B cell (primary cell): ENCODE measurements around the gene PCDHGC3. TPM values are rescaled to one million over a fixed set of nuclear protein-coding genes. Genes with fewer than 3 reads are reported as not detected.

Experiments
- ATAC-seq: fragments of 200-7000 bp; cut with Tn5 transposase; one replicate; pipeline ENCODE4 v1.10.0; 2021; ENCODE audit warnings: low read depth, mild to moderate bottlenecking, moderate number of reproducible peaks, moderate library complexity
- CTCF ChIA-PET: fragments of 350-600 bp; sonication (Branson Sonifier 250); formaldehyde crosslinking; loops from one replicate; lab custom pipeline; 2021; ENCODE audit warnings: antibody characterized with exemption, inconsistent platforms; lab: Charles Lee
- POLR2A ChIA-PET: fragments of 350-600 bp; sonication (Branson Sonifier 250); formaldehyde crosslinking; loops from one replicate; lab custom pipeline; 2021; ENCODE audit warnings: antibody characterized with exemption; lab: Charles Lee
- DNase-seq: peaks from one replicate; pipeline ENCODE4 v3.0.0; 2013
- H2AFZ ChIP-seq: 2 replicates; pipeline ENCODE4 v1.6.1; 2012; ENCODE audit warnings: mild to moderate bottlenecking, low read depth, low read length; ENCODE audit not compliant: insufficient read depth, poor library complexity, severe bottlenecking
- H3K27ac ChIP-seq, 2 donors: 1 replicate in 1 of 2; 2 replicates in 1 of 2; pipeline ENCODE4 v1.5.1; 2012 to 2013; ENCODE audit warnings: low read length in 2 of 2, mild to moderate bottlenecking in 2 of 2, moderate library complexity in 1 of 2
- H3K27me3 ChIP-seq, 4 experiments: fragments of 200-600 bp in 1 of 4; sonication (generic) in 1 of 4; replicated peaks in 1 of 4; 1 replicate in 2 of 4; 2 replicates in 2 of 4; pipeline versions ENCODE4 v1.6.1 to v1.7.0; 2013 to 2016; ENCODE audit warnings: low read length in 3 of 4, mild to moderate bottlenecking in 2 of 4, mixed read lengths in 1 of 4, moderate library complexity in 1 of 4; ENCODE audit not compliant: insufficient read depth in 4 of 4, control insufficient read depth in 3 of 4; ENCODE audit errors: control extremely low read depth in 1 of 4
- H3K36me3 ChIP-seq, 2 experiments: replicated peaks in 1 of 2; 1 replicate in 1 of 2; 2 replicates in 1 of 2; pipeline versions ENCODE4 v1.6.1 to v1.7.1; 2013; ENCODE audit warnings: low read length in 1 of 2; ENCODE audit not compliant: insufficient read depth in 2 of 2, control insufficient read depth in 1 of 2; ENCODE audit errors: control extremely low read depth in 1 of 2, extremely low read depth in 1 of 2
- H3K4me1 ChIP-seq, 2 donors: fragments of 200-600 bp in 1 of 2; sonication (generic) in 1 of 2; 1 replicate in 1 of 2; 2 replicates in 1 of 2; pipeline versions ENCODE4 v1.5.1 to v1.6.1; 2013 to 2017; ENCODE audit warnings: low read length in 2 of 2; ENCODE audit not compliant: control insufficient read depth in 2 of 2, insufficient read depth in 2 of 2
- H3K4me2 ChIP-seq: replicated peaks from 2 replicates; pipeline ENCODE3; 2012; ENCODE audit warnings: mild to moderate bottlenecking, low read depth, low read length; ENCODE audit not compliant: poor library complexity, severe bottlenecking
- H3K4me3 ChIP-seq, 5 experiments: fragments of 200-600 bp in 1 of 5; sonication (generic) in 1 of 5; 1 replicate in 3 of 5; 2 replicates in 2 of 5; pipeline versions ENCODE4 v1.5.1 to v1.7.0; 2011 to 2016; ENCODE audit warnings: low read length in 4 of 5, mild to moderate bottlenecking in 4 of 5, low read depth in 2 of 5, control low read depth in 1 of 5, moderate library complexity in 1 of 5; ENCODE audit not compliant: insufficient read depth in 1 of 5; ENCODE audit errors: control extremely low read depth in 1 of 5, extremely low read depth in 1 of 5
- H3K79me2 ChIP-seq: fragments of 200-600 bp; sonication (generic); one replicate; pipeline ENCODE4 v1.6.0; 2016; ENCODE audit warnings: low read length; ENCODE audit not compliant: control insufficient read depth, insufficient read depth
- H3K9ac ChIP-seq: fragments of 200-600 bp; sonication (generic); 2 replicates; pipeline ENCODE4 v1.6.1; 2017; ENCODE audit warnings: mild to moderate bottlenecking, low read length, moderate library complexity
- H3K9me3 ChIP-seq, 3 donors: one replicate each; pipeline versions ENCODE4 v1.6.1 to v1.7.1; 2013; ENCODE audit warnings: low read length in 2 of 3; ENCODE audit not compliant: control insufficient read depth in 2 of 3, insufficient read depth in 1 of 3; ENCODE audit errors: control extremely low read depth in 1 of 3
- H4K20me1 ChIP-seq: 2 replicates; pipeline ENCODE4 v1.6.0; 2012; ENCODE audit warnings: mild to moderate bottlenecking, low read length; ENCODE audit not compliant: insufficient read depth, control insufficient read depth, poor library complexity, severe bottlenecking
- H3K27ac Mint-ChIP-seq: one replicate; pipeline ENCODE4 v1.8.0; 2021; ENCODE audit warnings: mixed read lengths
- H3K27me3 Mint-ChIP-seq: one replicate; pipeline ENCODE4 v1.8.0; 2021; ENCODE audit warnings: mixed read lengths
- H3K4me1 Mint-ChIP-seq: one replicate; pipeline ENCODE4 v1.8.0; 2021; ENCODE audit warnings: mixed read lengths
- H3K4me3 Mint-ChIP-seq: one replicate; pipeline ENCODE4 v1.8.0; 2021; ENCODE audit warnings: mixed read lengths
- H3K9me3 Mint-ChIP-seq: one replicate; pipeline ENCODE4 v1.8.0; 2022; ENCODE audit warnings: mixed read lengths; ENCODE audit not compliant: insufficient read depth
- CTCF ChIP-seq: fragments of 200-600 bp; IDR thresholded peaks from one replicate; pipeline ENCODE4 v1.8.0; 2022; ENCODE audit warnings: antibody characterized with exemption, mild to moderate bottlenecking
- EZH2 ChIP-seq: IDR thresholded peaks from 2 replicates; pipeline ENCODE4 v1.6.1; 2012; ENCODE audit warnings: borderline replicate concordance, low read depth, mild to moderate bottlenecking, moderate library complexity, low read length; ENCODE audit not compliant: insufficient read depth, poor library complexity, severe bottlenecking
- WGBS: methylation state at CpG from one replicate; pipeline ENCODE4 v1.1.5; 2013; ENCODE audit warnings: missing lambda C conversion rate; ENCODE audit not compliant: insufficient coverage; 5-methylcytosine and 5-hydroxymethylcytosine counted together
- intact Hi-C: fragments of 100-400 bp; cut with micrococcal nuclease; formaldehyde crosslinking; loops from one replicate; pipeline ENCODE4 v1.10.0; 2022
- polyA plus RNA-seq: library from polyadenylated mRNA; depleted of rRNA; stranded (reverse); fragments of >200 nt; gene quantifications from 2 replicates; pipeline ENCODE4 v1.2.3, GENCODE V29; 2012
- total RNA-seq, 2 donors: library from RNA; stranded (reverse); fragments of 120-200 nt in 1 of 2; gene quantifications; 1 replicate in 1 of 2; 2 replicates in 1 of 2; pipeline versions ENCODE4 v1.2.3 to v1.2.4, GENCODE V29; 2013 to 2022

PCDHGC3 gene
- total and polyA plus RNA-seq, 2 donors (not counting 1 experiment from before 2014, with no cell fraction given) = 0.88 to 2.0 TPM

- Histone ChIP-seq H3K9me3 (peaks cover 0 to 28% (median 0%) of the 10 kb centered on the region in 3 donors), H4K20me1 (no peaks in the 10 kb centered on the region), H3K4me3 (no peak overlapping the region), H3K27ac (no peak overlapping the region), H3K9ac (no peak overlapping the region), H3K27me3 (peaks cover 0 to 76% (median 29%) of the 10 kb centered on the region in 4 experiments), H3K4me1 (peaks cover 25 to 28% of the 10 kb centered on the region in 2 donors), H2AFZ (no peak overlapping the region), H3K79me2 (no peaks in the 10 kb centered on the region), H3K36me3 (no peaks in the 10 kb centered on the region), H3K4me2 (no peak overlapping the region)
- H3K4me1 Mint-ChIP-seq = peaks cover 23% of the 10 kb centered on the region
- peaks cover 59% of the 10 kb centered on the region for H3K27me3 Mint-ChIP-seq
- no peaks in the 10 kb centered on the region for H3K9me3 Mint-ChIP-seq
- DNase-seq (no peak), ATAC-seq (no peak)
- H3K27ac Mint-ChIP-seq = no peak overlapping the region
- intact Hi-C loops = no loop called here
- WGBS = 90% methylated on average over 10 of the region's 10 CpGs
- ChIA-PET CTCF (interaction anchor here (0.7 to 2.0 kb wide), 4 partner anchors 16 to 35 kb away, joined by 3 to 7 read pairs (median 3); no protein-coding TSS in a partner anchor), POLR2A (no interaction called here)
- no peak for TF ChIP-seq EZH2
- no peak for TF ChIP-seq CTCF
- no peak overlapping the region for H3K4me3 Mint-ChIP-seq
These were observed 14.1 kb downstream of the PCDHGC3 start for GRCh38 chr5:141489841-141490240.

GRCh38 chr5:141490271-141490670 is 14.5 kb downstream of the PCDHGC3 start:
- Histone ChIP-seq H3K4me2 (no peak overlapping the region), H3K4me3 (no peak overlapping the region), H2AFZ (no peak overlapping the region), H3K9me3 (peaks cover 0 to 28% (median 0%) of the 10 kb centered on the region in 3 donors), H3K27me3 (peaks cover 0 to 75% (median 27%) of the 10 kb centered on the region in 4 experiments), H3K79me2 (no peaks in the 10 kb centered on the region), H3K4me1 (peaks cover 21 to 23% of the 10 kb centered on the region in 2 donors), H3K36me3 (no peaks in the 10 kb centered on the region), H3K27ac (no peak overlapping the region), H3K9ac (no peak overlapping the region), H4K20me1 (no peaks in the 10 kb centered on the region)
- intact Hi-C loops = no loop called here
- no peaks in the 10 kb centered on the region for H3K9me3 Mint-ChIP-seq
- H3K27me3 Mint-ChIP-seq = peaks cover 56% of the 10 kb centered on the region
- DNase-seq (no peak), ATAC-seq (no peak)
- TF ChIP-seq EZH2 (no peak), CTCF (no peak)
- H3K27ac Mint-ChIP-seq = no peak overlapping the region
- ChIA-PET POLR2A (no interaction called here), CTCF (interaction anchor here (1.1 to 2.0 kb wide), 2 partner anchors 16 to 34 kb away, joined by 3 to 7 read pairs; no protein-coding TSS in a partner anchor)
- H3K4me1 Mint-ChIP-seq = peaks cover 19% of the 10 kb centered on the region
- peak overlapping the region; percentile 30 for H3K4me3 Mint-ChIP-seq
- WGBS = 97% methylated on average over 9 of the region's 10 CpGs
